Left ventricle myocardium inferior (tissue), 1 donor: Measurements from ENCODE around the gene DOC2B. TPM values are rescaled to one million over a fixed set of nuclear protein-coding genes. Genes with fewer than 3 reads are reported as not detected.

Source experiments
- DNase-seq: peaks from one replicate; pipeline ENCODE4 v3.0.0-alpha.2; 2020
- H3K27ac ChIP-seq: fragments of 200-600 bp; replicated peaks from 2 replicates; pipeline ENCODE4 v1.8.0; 2021
- H3K27me3 ChIP-seq: fragments of 200-600 bp; 2 replicates; pipeline ENCODE4 v1.8.0; 2021; ENCODE audit warnings: low read depth
- H3K36me3 ChIP-seq: fragments of 200-600 bp; 2 replicates; pipeline ENCODE4 v1.8.0; 2021
- H3K4me1 ChIP-seq: fragments of 200-600 bp; 2 replicates; pipeline ENCODE4 v1.8.0; 2021
- H3K4me3 ChIP-seq: fragments of 200-600 bp; 2 replicates; pipeline ENCODE4 v1.8.0; 2021; ENCODE audit warnings: mild to moderate bottlenecking, moderate library complexity
- H3K9me3 ChIP-seq: fragments of 200-600 bp; replicated peaks from 2 replicates; pipeline ENCODE4 v1.8.0; 2021
- CTCF ChIP-seq: fragments of 200-600 bp; IDR thresholded peaks from 2 replicates; pipeline ENCODE4 v1.8.0; 2021; ENCODE audit warnings: antibody characterized with exemption, mild to moderate bottlenecking, borderline replicate concordance
- intact Hi-C: fragments of 100-400 bp; cut with micrococcal nuclease; formaldehyde crosslinking; loops from one replicate; pipeline ENCODE4 v1.11.0; 2022
- total RNA-seq: library from RNA; stranded (reverse); fragmentation: NEBNext Ultra II Directional; extraction: Animal tissue kit (Norgen Biotek cat#: 25700); gene quantifications from one replicate; pipeline ENCODE4 v1.2.1, GENCODE V29; 2021
- donor health status: DM: no; HTN: yes; CAD: no; lungs with severe emphysema.

The DOC2B gene
- total RNA-seq, 1 donor from 2014 or later: 2.7 TPM

- H3K4me1 ChIP-seq: peaks cover 13% of the 10 kb centered on the region
- H3K36me3 ChIP-seq: no peaks in the 10 kb centered on the region
- H3K4me3 ChIP-seq: no peak overlapping the region
- H3K9me3 ChIP-seq: no peaks in the 10 kb centered on the region
- H3K27me3 ChIP-seq: peaks cover 55% of the 10 kb centered on the region
- no peak for TF ChIP-seq CTCF
- intact Hi-C loops: no loop called here
- no peak for DNase-seq
- H3K27ac ChIP-seq: no peak overlapping the region
Observed at GRCh38 chr17:193841-194806, 12.7 kb upstream of the DOC2B start.

- Histone ChIP-seq H3K27me3 (peaks cover 55% of the 10 kb centered on the region), H3K9me3 (no peaks in the 10 kb centered on the region), H3K27ac (no peak overlapping the region), H3K36me3 (no peaks in the 10 kb centered on the region), H3K4me1 (peaks cover 6% of the 10 kb centered on the region), H3K4me3 (no peak overlapping the region)
- TF ChIP-seq CTCF: no peak
- no peak for DNase-seq
- intact Hi-C loops: no loop called here
Observed at GRCh38 chr17:193426-193810, 12.0 kb upstream of the DOC2B start.

- no peak for TF ChIP-seq CTCF
- intact Hi-C loops: no loop called here
- H3K27me3 ChIP-seq: peaks cover 51% of the 10 kb centered on the region
Observed at GRCh38 chr17:192666-193425, 11.4 kb upstream of the DOC2B start.

GRCh38 chr17:189444-189843 is 8.0 kb upstream of the DOC2B start:
- TF ChIP-seq CTCF: no peak
- Histone ChIP-seq H3K36me3 (no peaks in the 10 kb centered on the region), H3K27me3 (peaks cover 39% of the 10 kb centered on the region), H3K4me3 (no peak overlapping the region), H3K27ac (no peak overlapping the region), H3K9me3 (no peaks in the 10 kb centered on the region), H3K4me1 (peaks cover 16% of the 10 kb centered on the region)
- intact Hi-C loops: no loop called here
- DNase-seq: no peak

More at GRCh38 chr17:192666-193425, 11.4 kb upstream of the DOC2B start:
- H3K27ac ChIP-seq: no peak overlapping the region
- no peaks in the 10 kb centered on the region for H3K36me3 ChIP-seq
- no peak for DNase-seq
- H3K4me3 ChIP-seq: no peak overlapping the region
- H3K9me3 ChIP-seq: no peaks in the 10 kb centered on the region
- peaks cover 6% of the 10 kb centered on the region for H3K4me1 ChIP-seq

- H3K4me3 ChIP-seq: no peak overlapping the region
- H3K36me3 ChIP-seq: no peaks in the 10 kb centered on the region
- TF ChIP-seq CTCF: no peak
- H3K27me3 ChIP-seq: peaks cover 42% of the 10 kb centered on the region
- no peak for DNase-seq
- peaks cover 24% of the 10 kb centered on the region for H3K4me1 ChIP-seq
- H3K9me3 ChIP-seq: no peaks in the 10 kb centered on the region
- intact Hi-C loops: no loop called here
- H3K27ac ChIP-seq: no peak overlapping the region
Observed at GRCh38 chr17:187130-187529, 5.7 kb upstream of the DOC2B start.
